Esophagus squamous epithelium (tissue), 4 donors: ENCODE results near the gene DNASE2.

Source experiments
- CTCF ChIP-seq, 6 experiments: fragments of 450-650 bp in 4 of 6; fragments of 200-600 bp in 2 of 6; sonication (generic) in 2 of 6; IDR thresholded peaks; one replicate each; pipeline ENCODE4 v1.5.1; 2016 to 2019; ENCODE audit warnings: antibody characterized with exemption in 6 of 6, mild to moderate bottlenecking in 4 of 6, moderate library complexity in 4 of 6
- POLR2A ChIP-seq, 4 donors: fragments of 450-650 bp; IDR thresholded peaks; one replicate each; pipeline ENCODE4 v1.6.1; 2017; ENCODE audit warnings: antibody characterized with exemption in 4 of 4, mild to moderate bottlenecking in 4 of 4, moderate library complexity in 3 of 4

DNA sequence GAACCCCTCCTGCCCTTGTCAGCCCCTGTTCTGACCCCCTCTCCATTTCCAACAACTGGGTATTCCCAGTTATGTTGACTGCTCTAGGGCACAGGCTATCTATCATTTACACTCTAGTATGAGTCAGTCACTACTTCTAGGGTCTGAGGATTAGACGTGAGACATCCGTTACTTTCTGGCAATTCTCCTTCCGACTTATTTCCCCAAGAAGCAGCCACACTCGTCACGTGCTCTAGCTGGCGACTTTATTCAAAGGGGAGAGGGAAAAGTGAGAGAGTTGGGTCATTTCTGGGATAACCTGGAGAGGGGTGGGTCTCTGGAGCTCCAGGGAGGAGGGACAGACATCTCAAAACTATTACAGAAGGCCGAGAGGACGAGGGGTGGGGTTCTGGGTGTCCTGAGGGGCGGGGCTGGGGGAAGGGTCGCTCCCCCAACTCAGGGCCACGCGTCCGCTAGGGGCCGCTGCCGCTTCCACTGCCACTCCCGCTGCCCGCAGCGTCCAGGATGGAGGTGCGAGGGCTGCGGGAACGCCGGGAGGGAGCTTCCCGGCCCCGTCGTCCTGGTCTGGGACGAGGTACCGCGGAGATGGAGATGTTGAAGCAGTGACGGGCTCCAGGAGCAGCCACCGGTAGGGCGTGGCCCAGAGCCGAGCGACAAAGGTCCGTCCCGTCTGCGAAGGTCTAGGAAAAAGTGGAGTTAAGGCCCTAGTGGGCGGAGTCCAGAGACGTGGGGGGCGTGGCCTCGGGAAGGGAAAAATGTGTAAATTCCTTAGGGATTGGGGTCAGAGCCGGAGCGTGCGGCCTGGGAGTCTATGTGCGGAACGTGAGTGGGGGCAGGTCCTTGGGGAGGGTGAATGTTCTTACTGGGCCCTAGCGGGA, 55.8 kb downstream of the DNASE2 start:
- TF ChIP-seq CTCF (IDR thresholded peaks at IDR 0.05): peak in 1 of 6 experiments; percentile 17
- TF ChIP-seq POLR2A (IDR thresholded peaks at IDR 0.05): no peak
